ENCODE data around the gene PLCH2.

Gene PLCH2, protein sequence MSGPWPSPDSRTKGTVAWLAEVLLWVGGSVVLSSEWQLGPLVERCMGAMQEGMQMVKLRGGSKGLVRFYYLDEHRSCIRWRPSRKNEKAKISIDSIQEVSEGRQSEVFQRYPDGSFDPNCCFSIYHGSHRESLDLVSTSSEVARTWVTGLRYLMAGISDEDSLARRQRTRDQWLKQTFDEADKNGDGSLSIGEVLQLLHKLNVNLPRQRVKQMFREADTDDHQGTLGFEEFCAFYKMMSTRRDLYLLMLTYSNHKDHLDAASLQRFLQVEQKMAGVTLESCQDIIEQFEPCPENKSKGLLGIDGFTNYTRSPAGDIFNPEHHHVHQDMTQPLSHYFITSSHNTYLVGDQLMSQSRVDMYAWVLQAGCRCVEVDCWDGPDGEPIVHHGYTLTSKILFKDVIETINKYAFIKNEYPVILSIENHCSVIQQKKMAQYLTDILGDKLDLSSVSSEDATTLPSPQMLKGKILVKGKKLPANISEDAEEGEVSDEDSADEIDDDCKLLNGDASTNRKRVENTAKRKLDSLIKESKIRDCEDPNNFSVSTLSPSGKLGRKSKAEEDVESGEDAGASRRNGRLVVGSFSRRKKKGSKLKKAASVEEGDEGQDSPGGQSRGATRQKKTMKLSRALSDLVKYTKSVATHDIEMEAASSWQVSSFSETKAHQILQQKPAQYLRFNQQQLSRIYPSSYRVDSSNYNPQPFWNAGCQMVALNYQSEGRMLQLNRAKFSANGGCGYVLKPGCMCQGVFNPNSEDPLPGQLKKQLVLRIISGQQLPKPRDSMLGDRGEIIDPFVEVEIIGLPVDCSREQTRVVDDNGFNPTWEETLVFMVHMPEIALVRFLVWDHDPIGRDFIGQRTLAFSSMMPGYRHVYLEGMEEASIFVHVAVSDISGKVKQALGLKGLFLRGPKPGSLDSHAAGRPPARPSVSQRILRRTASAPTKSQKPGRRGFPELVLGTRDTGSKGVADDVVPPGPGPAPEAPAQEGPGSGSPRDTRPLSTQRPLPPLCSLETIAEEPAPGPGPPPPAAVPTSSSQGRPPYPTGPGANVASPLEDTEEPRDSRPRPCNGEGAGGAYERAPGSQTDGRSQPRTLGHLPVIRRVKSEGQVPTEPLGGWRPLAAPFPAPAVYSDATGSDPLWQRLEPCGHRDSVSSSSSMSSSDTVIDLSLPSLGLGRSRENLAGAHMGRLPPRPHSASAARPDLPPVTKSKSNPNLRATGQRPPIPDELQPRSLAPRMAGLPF (N-terminal part only)

DNA sequence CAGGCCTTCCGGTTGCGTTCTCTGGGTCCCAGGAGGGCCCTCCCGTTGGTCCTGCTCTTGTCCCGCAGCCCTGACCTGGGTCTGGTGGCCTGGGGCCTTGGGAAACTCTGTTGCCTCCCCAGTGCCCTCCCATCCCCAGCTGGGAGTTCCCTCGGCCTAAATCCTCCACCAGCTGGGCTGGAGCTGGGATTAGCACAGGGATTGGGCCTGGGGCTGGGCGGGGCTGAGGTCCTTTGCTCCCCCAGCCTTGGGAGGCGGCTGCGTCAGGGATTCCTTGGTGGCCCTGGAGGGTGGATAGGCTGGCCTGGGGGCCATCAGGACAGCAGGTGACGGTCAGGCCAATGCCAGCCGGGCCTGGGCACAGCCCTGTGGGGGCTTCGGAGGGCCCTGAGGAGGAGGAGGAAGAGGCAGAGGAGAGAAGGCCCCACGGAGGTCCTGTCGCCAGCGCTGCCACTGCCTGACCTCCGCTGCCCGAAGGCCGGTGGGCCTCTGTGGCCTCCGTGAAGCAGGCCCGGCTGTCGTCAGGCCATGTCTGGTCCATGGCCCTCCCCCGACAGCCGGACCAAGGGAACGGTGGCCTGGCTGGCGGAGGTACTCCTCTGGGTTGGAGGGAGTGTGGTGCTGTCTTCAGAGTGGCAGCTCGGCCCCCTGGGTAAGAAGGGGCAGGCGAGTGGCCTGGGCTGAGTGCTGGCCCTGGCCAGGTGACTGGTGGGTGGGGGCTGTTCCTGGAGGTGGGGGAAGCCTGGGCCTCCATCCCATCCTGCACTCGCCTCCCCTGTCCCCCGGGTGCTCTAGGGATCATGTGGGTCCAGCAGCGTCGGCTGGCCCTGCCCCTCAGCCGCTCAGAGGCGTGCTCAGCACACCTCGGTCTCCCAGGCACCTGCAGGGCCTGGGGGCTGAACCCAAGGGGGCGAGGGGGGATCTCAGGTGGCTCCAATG is at the start of gene PLCH2:
Gene PLCH2, plus strand, starts transcription at position 229 of the 939 bp plus-strand sequence. Its CDS starts 300 bp downstream, at position 529.
- H3K9me3 Mint-ChIP-seq = no peaks in the 10 kb centered on the region
- no peak within 1 kb of the TSS for H3K27ac Mint-ChIP-seq
- no peak within 1 kb of the TSS for H3K4me3 Mint-ChIP-seq
- peaks cover under 1% of the 10 kb centered on the region for H3K27me3 Mint-ChIP-seq
- intact Hi-C loops (cut with micrococcal nuclease) = no loop called here
- no peaks in the 10 kb centered on the region for H3K36me3 Mint-ChIP-seq (ENCODE audit: low read depth)
- H3K4me1 Mint-ChIP-seq (ENCODE audit: low read depth) = no peaks in the 10 kb centered on the region

DNA sequence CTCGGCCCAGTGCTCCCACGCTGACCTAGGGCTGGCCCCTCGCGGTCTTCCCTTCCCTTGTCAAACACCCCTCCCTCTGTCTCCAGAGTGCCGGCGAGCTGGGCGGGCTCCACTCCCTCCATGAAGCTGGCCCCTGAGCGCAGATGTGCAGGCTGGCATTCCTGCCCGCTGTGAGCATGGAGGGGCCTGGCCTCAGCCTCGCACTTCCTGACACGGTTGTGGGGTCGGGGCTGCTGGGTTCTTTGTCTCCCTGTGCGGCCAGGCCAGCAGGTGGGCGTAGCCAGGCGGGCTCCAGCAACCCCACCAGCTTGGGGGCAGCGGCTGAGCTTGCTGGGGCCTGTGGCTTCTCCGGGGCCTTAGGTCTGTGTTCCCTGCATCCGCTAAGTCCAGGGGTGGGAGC is 49.5 kb upstream of the PLCH2 start:
- H3K4me1 Mint-ChIP-seq (ENCODE audit: low read depth) = no peaks in the 10 kb centered on the region
- H3K4me3 Mint-ChIP-seq = no peak overlapping the region
- H3K36me3 Mint-ChIP-seq (ENCODE audit: low read depth) = no peaks in the 10 kb centered on the region
- H3K27ac Mint-ChIP-seq = no peak overlapping the region
- H3K27me3 Mint-ChIP-seq = peaks cover 12% of the 10 kb centered on the region
- intact Hi-C loops (cut with micrococcal nuclease) = no loop called here
- H3K9me3 Mint-ChIP-seq = peaks cover 13% of the 10 kb centered on the region

DNA sequence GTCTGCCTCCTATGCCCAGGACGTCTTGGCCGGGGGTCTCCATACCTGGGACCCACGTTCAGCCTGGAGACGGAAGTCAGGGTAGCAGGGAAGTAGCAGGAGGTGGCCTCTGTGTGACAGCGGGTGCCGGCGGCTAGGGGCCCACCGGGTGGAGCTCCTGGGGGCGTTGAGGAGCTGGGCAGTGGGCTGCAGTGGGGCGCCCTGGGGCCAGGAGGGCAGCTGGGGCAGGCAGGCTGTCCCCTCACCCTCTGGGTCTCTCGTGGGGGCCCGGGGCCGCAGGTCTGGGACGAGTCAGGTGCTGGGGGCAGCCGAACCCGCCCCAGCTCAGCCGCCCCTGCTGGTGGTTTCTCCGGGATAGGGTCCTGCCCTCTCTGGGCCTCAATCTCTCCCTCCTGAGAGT is 49.0 kb upstream of the PLCH2 start:
- Mint-ChIP-seq H3K36me3 (ENCODE audit: low read depth) (no peaks in the 10 kb centered on the region), H3K4me1 (ENCODE audit: low read depth) (no peaks in the 10 kb centered on the region), H3K27me3 (peaks cover 8% of the 10 kb centered on the region), H3K9me3 (peaks cover 13% of the 10 kb centered on the region), H3K4me3 (no peak overlapping the region), H3K27ac (no peak overlapping the region)
- intact Hi-C loops (cut with micrococcal nuclease) = no loop called here

DNA sequence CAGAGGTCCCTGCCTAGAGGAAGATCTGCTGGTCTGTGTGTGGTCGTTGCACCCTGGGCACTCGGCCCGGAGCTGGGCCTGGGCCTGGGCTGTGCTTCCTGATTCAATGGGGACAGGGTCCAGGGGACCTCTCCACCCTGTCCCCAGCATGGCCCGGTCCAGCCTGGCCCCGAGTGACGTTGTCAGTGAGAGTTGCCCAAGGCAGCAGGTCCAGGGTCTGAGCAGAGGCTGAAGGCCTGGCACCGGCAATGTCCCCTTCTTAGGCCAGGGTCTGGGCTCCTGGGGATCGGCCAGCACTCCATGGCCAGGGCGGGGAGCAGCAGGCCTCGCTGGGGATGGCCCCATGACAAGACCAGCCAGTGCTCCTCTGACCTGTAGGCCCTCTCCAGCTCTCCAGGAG is 48.1 kb upstream of the PLCH2 start:
- Mint-ChIP-seq H3K4me3 (no peak overlapping the region), H3K4me1 (ENCODE audit: low read depth) (no peaks in the 10 kb centered on the region), H3K27ac (no peak overlapping the region), H3K27me3 (peaks cover 7% of the 10 kb centered on the region), H3K9me3 (peaks cover 13% of the 10 kb centered on the region), H3K36me3 (ENCODE audit: low read depth) (no peaks in the 10 kb centered on the region)
- intact Hi-C loops (cut with micrococcal nuclease) = no loop called here

DNA sequence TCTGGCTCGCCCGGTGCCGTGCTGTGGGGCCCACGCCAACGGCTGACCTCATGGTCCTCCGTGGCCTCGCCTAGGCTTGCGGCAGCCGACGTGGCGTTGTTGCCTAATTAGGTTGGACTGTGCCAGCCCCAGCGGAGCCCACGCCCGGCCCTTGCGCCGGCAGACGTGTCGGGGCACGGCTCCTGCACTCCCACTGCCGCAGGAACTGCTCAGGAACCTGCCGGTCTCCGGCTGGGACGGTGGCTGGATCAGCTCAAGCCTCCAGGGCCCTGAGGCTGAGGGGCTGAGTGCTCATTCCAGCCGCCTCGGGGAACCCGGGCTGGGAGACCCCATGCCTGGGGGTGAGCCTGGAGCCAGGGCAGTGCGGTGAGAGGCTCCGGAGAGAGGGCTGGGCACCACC is 47.6 kb upstream of the PLCH2 start:
- Mint-ChIP-seq H3K4me1 (ENCODE audit: low read depth) (no peaks in the 10 kb centered on the region), H3K27me3 (peaks cover 1% of the 10 kb centered on the region), H3K9me3 (peaks cover 13% of the 10 kb centered on the region), H3K4me3 (no peak overlapping the region), H3K27ac (no peak overlapping the region), H3K36me3 (ENCODE audit: low read depth) (no peaks in the 10 kb centered on the region)
- intact Hi-C loops (cut with micrococcal nuclease) = no loop called here

DNA sequence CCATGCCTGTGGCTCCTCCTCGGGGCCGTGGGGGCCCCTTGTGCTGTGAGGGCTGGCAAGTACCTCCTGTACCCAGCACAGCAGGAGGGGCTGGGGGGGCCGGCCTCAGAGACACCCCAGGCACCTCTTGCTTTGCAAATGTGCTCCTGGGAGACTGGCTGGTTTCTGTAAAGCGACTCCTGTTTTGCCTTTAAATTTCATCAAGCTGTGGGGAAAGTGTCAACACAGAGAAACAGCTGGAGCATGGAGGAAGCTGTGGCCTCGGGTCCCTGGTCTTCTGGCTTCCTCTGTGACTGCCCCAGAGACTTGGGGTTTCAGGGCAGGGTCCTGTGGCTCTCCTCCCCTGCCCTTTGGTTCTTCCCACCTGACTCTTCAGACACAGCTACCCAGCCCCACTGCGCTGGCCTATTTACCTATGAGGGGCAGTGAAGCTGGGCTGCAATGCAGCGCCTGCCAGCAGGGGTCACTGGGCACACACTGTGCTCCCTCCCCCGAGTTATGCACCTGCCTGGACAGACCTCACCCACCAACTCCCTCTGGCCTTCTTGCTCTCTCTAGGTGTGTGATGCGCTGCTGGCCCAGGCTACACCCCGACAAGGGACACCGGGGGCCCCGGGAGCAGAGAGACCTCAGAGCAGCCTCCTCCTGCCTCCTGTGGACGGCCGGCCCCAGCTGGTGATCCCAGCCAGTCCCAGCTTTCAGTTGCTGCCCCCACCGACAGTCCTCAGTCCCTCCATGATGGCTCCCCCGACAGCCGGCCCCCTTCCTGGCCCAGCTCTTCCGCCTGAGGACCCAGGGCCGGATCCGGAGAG is 46.1 kb upstream of the PLCH2 start:
- H3K27ac Mint-ChIP-seq = no peak overlapping the region
- intact Hi-C loops (cut with micrococcal nuclease) = no loop called here
- H3K4me1 Mint-ChIP-seq (ENCODE audit: low read depth) = no peaks in the 10 kb centered on the region

DNA sequence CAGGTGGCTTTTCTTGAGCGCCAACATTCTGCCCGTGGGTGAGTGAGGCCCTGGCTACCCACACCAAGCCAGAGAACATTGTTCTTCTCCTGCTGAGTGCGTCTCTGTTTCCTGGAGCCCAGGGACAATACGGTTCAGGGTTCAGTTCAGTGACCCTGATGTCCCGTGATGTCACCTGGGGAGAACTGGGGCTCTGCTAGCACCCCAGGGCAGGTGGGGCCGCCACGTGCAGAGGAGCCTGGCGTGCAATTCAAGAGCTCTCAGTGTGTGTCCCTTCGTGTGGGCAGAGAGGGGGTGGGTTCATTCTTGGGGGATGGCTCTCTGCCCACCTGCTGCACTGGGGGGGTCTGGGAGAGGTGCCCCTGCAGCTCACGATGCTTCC is 45.5 kb upstream of the PLCH2 start:
- Mint-ChIP-seq H3K4me3 (no peak overlapping the region), H3K36me3 (ENCODE audit: low read depth) (no peaks in the 10 kb centered on the region), H3K27ac (no peak overlapping the region), H3K4me1 (ENCODE audit: low read depth) (no peaks in the 10 kb centered on the region), H3K9me3 (peaks cover 13% of the 10 kb centered on the region), H3K27me3 (peaks cover 8% of the 10 kb centered on the region)
- intact Hi-C loops (cut with micrococcal nuclease) = no loop called here

More for the DNA sequence above, 46.1 kb upstream of the PLCH2 start:
- Mint-ChIP-seq H3K27me3 (peaks cover 7% of the 10 kb centered on the region), H3K36me3 (ENCODE audit: low read depth) (no peaks in the 10 kb centered on the region), H3K4me3 (no peak overlapping the region), H3K9me3 (peaks cover 13% of the 10 kb centered on the region)

DNA sequence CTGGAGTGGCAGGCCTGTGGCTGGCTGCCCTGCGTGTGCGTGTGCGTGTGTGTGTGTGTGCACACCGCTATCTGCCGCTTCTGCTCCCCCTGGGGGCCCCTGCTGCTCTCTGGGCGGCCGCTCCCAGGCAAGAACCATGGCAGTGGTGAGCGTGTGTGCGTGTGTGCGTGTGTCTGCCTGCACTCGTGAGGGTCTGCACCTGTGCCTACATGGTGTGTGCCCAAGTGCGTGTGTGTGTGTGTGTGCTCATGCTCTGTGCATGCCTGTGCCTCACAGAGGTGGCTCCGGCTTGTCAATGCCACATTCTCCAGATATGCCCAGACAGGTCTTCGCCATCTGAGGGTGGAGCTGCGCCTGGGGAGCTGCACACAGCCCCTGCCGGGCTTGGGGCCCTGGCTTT is 45.0 kb upstream of the PLCH2 start:
- no peak overlapping the region for H3K27ac Mint-ChIP-seq
- H3K4me1 Mint-ChIP-seq (ENCODE audit: low read depth) = no peaks in the 10 kb centered on the region
- intact Hi-C loops (cut with micrococcal nuclease) = no loop called here
- no peaks in the 10 kb centered on the region for H3K36me3 Mint-ChIP-seq (ENCODE audit: low read depth)
- H3K9me3 Mint-ChIP-seq = peaks cover 13% of the 10 kb centered on the region
- no peak overlapping the region for H3K4me3 Mint-ChIP-seq
- peaks cover 8% of the 10 kb centered on the region for H3K27me3 Mint-ChIP-seq

DNA sequence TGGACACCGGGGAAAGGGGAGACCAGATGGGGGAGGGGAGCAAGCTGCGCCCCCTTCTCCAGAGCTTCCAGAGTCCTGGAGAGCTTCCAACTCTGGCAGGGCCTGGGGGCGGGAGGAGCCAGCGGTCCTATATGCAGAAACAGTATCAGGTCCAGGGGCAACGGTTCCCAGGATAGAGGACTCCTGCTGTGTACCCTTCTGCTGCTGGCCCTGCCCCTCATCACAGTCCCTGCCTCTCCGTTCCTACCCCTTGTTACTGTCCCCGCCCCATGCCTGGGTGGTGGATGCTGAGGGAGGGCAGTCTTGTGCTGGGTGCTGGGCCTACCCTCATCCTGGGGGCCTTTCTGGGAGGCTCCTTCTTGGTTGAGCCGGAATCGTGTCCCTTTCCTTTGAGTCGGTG is 44.6 kb upstream of the PLCH2 start:
- H3K27me3 Mint-ChIP-seq = peaks cover 8% of the 10 kb centered on the region
- intact Hi-C loops (cut with micrococcal nuclease) = no loop called here
- H3K27ac Mint-ChIP-seq = no peak overlapping the region

DNA sequence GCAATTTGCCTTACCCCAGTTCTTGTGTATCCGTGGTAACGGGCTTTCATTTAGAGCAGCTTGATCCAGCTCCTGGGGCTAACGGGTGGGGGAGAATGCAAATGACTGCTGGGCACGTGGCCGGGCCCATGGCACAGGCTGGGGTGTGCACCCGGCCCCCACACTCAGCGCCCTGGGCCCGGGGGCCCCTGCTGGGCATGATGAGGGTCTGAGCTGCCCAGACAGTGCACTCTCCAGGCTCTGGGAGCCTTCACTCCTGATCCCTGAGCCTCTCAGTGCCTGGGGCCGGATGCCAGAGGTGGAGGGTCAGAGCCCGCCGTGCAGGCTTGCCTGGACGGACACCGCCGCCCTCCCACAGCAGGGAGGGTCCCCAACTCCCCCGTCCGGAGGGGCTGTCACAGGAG is 43.6 kb upstream of the PLCH2 start:
- Mint-ChIP-seq H3K4me1 (ENCODE audit: low read depth) (no peaks in the 10 kb centered on the region), H3K4me3 (no peak overlapping the region), H3K36me3 (ENCODE audit: low read depth) (no peaks in the 10 kb centered on the region), H3K27me3 (peaks cover 8% of the 10 kb centered on the region), H3K27ac (no peak overlapping the region), H3K9me3 (peaks cover 13% of the 10 kb centered on the region)
- intact Hi-C loops (cut with micrococcal nuclease) = no loop called here

More for the DNA sequence above, 44.6 kb upstream of the PLCH2 start:
- Mint-ChIP-seq H3K4me1 (ENCODE audit: low read depth) (no peaks in the 10 kb centered on the region), H3K9me3 (peaks cover 13% of the 10 kb centered on the region), H3K4me3 (no peak overlapping the region), H3K36me3 (ENCODE audit: low read depth) (no peaks in the 10 kb centered on the region)

DNA sequence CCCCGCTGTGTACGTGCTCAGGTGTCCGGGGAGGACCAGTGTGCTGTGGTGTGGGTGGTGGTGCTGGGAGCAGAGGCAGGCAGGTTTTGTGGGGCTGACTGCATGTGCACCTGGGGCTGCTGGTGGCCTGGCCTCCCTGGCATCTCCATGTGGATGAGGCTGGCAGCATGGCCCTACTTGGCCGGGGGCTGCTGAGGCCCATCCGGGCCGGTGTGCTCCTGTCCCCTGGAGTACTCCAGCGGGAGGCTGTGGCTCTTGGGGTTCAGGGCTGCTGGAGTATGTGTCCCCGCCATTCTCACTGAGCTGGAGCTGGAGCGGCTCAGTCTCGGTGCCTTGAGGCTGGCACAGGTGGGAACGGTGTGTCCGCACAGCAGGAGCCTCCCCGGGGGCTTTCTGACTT is 42.9 kb upstream of the PLCH2 start:
- Mint-ChIP-seq H3K9me3 (peaks cover 13% of the 10 kb centered on the region), H3K27ac (no peak overlapping the region), H3K36me3 (ENCODE audit: low read depth) (no peaks in the 10 kb centered on the region), H3K4me1 (ENCODE audit: low read depth) (no peaks in the 10 kb centered on the region), H3K4me3 (no peak overlapping the region), H3K27me3 (peaks cover 8% of the 10 kb centered on the region)
- intact Hi-C loops (cut with micrococcal nuclease) = no loop called here

DNA sequence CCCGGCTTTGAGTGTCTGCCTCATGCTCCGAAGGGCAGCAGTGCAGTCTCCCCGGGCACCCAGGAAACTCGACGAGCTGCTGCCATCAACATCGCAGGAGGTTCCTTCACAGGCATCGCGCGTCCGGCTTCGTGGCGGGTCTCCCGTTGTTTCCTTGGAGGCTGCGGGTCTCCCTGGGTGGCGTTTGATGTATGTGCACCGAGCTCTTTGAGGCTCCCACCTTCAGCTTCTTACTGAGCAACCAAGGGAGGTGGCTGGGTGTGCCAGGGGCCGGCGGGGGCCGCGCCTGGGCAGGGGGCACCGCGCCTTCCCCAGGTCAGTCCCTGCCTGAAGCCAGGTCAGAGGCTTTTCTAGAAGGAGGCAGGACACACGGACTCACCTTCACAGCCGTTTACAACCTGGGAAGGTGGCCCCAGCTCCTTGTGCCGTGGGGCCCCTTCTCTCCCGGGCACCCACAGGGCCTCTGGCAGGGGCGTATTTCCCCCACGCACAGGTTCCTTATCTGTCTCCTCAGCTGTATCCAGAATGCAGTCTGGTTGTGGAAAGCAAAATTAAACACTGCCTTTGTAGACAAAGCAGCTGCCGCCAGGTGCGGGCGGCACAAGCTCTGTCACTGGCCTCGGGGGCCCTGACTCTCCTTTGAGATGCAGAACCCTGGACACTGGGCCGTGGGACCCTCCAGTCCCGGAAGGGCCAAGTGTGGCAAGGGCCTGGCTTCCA is 42.0 kb upstream of the PLCH2 start:
- no peaks in the 10 kb centered on the region for H3K4me1 Mint-ChIP-seq (ENCODE audit: low read depth)
- intact Hi-C loops (cut with micrococcal nuclease) = no loop called here
- H3K27me3 Mint-ChIP-seq = peaks cover 8% of the 10 kb centered on the region
- peaks cover 11% of the 10 kb centered on the region for H3K9me3 Mint-ChIP-seq
- no peak overlapping the region for H3K4me3 Mint-ChIP-seq
- no peak overlapping the region for H3K27ac Mint-ChIP-seq
- no peaks in the 10 kb centered on the region for H3K36me3 Mint-ChIP-seq (ENCODE audit: low read depth)

Data from dendritic cell treated with granulocyte-macrophage colony-stimulating factor and Interleukin-4, amounts not matched to agents 40 ng/mL and 50 ng/mL, for 4 days (primary cell).